OCI-LY7 (cell line): ENCODE data around the gene ZNF438.

Experiments
- CTCF ChIP-seq: fragments of 200-600 bp; sonication (generic); conservative IDR thresholded peaks from 2 replicates; pipeline ENCODE4 v1.5.1; 2014; ENCODE audit warnings: mild to moderate bottlenecking, antibody characterized with exemption, low read length, moderate library complexity, mixed read lengths
- EZH2phosphoT487 ChIP-seq: fragments of 200-600 bp; sonication (generic); IDR thresholded peaks from 2 replicates; pipeline ENCODE4 v1.6.1; 2018; ENCODE audit warnings: low read depth, borderline replicate concordance, mild to moderate bottlenecking, mixed run types, antibody characterized with exemption, low read length, moderate library complexity, mixed read lengths

GRCh38 chr10:30806850-30807249 lies 224.8 kb downstream of the ZNF438 start:
- TF ChIP-seq CTCF: no peak
- TF ChIP-seq EZH2phosphoT487: no peak
